ENCODE measurements around the gene PLTP.

DNA sequence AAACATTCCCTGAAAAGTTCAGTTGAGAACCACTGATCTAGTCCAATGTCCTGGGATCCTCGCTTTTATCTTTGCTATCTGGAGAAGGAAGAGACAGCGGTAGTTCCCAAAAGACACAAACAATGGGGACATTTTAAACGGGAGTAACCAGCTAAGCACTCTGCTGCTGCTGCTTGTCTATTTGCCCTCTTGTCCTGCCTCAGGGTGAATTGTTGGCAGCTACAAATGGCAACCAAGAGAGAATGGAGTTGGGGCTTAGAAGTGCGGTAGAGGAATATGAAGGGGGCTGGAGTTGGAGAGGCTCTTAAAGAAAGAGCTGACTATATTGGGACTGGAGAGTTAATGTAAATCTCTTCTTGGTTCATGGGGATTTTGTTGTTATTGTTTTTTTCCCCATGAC is 37.4 kb downstream of the PLTP start:
- TF ChIP-seq, protein P1, sequence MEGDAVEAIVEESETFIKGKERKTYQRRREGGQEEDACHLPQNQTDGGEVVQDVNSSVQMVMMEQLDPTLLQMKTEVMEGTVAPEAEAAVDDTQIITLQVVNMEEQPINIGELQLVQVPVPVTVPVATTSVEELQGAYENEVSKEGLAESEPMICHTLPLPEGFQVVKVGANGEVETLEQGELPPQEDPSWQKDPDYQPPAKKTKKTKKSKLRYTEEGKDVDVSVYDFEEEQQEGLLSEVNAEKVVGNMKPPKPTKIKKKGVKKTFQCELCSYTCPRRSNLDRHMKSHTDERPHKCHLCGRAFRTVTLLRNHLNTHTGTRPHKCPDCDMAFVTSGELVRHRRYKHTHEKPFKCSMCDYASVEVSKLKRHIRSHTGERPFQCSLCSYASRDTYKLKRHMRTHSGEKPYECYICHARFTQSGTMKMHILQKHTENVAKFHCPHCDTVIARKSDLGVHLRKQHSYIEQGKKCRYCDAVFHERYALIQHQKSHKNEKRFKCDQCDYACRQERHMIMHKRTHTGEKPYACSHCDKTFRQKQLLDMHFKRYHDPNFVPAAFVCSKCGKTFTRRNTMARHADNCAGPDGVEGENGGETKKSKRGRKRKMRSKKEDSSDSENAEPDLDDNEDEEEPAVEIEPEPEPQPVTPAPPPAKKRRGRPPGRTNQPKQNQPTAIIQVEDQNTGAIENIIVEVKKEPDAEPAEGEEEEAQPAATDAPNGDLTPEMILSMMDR (IDR thresholded peaks at IDR 0.05): no peak
- no peak for TF ChIP-seq EP300 (IDR thresholded peaks at IDR 0.05)
